ENCODE measurements around the gene TCF20.

The TCF20 gene

GRCh38 chr22:42257386-42257785, 13.1 kb downstream of the TCF20 start:
- TF ChIP-seq JUND (IDR thresholded peaks at IDR 0.05; ENCODE audit: low read depth), result no peak
- no peak for DNase-seq (ENCODE audit: low read depth in 1 of 2, low spot score in 1 of 2)
- in situ Hi-C loops (cut with HindIII; ENCODE audit: low pct_unique_long_range_greater_than_20kb, low sequenced_read_pairs), result no loop called here

DNA sequence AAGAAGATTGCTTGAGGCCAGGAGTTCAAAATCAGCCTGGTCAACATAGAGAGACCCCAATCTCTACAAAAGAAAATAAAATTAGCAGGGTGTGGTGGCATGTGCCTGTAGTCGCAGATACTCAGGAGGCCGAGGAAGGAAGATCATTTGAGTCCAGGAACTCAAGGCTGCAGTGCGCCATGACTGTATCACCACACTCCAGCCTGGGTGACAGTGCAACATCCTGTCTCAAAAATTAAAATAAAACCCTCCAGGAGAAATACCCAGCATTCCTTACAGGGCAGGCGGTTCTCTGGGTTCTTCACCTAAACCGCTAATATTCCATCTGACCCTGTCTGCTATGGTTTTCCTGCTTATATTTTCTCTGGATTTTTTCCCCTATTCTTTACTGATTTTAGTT, 13.5 kb downstream of the TCF20 start:
- no peak for TF ChIP-seq JUND (IDR thresholded peaks at IDR 0.05; ENCODE audit: low read depth)
- in situ Hi-C loops (cut with HindIII; ENCODE audit: low pct_unique_long_range_greater_than_20kb, low sequenced_read_pairs), result no loop called here
- no peak for DNase-seq (ENCODE audit: low read depth in 1 of 2, low spot score in 1 of 2)

- in situ Hi-C loops (cut with HindIII; ENCODE audit: low pct_unique_long_range_greater_than_20kb, low sequenced_read_pairs), result no loop called here
Measured at GRCh38 chr22:42256220-42256619, 14.2 kb downstream of the TCF20 start.

GRCh38 chr22:42249831-42250230, 20.6 kb downstream of the TCF20 start:
- in situ Hi-C loops (cut with HindIII; ENCODE audit: low pct_unique_long_range_greater_than_20kb, low sequenced_read_pairs), result no loop called here
- TF ChIP-seq JUND (IDR thresholded peaks at IDR 0.05; ENCODE audit: low read depth), result no peak
- DNase-seq (ENCODE audit: low read depth in 1 of 2, low spot score in 1 of 2), result no peak

More at GRCh38 chr22:42256220-42256619, 14.2 kb downstream of the TCF20 start:
- TF ChIP-seq JUND (IDR thresholded peaks at IDR 0.05; ENCODE audit: low read depth), result no peak
- DNase-seq (ENCODE audit: low read depth in 1 of 2, low spot score in 1 of 2), result no peak

- no peak for TF ChIP-seq JUND (IDR thresholded peaks at IDR 0.05; ENCODE audit: low read depth)
- DNase-seq (ENCODE audit: low read depth in 1 of 2, low spot score in 1 of 2), result no peak
- in situ Hi-C loops (cut with HindIII; ENCODE audit: low pct_unique_long_range_greater_than_20kb, low sequenced_read_pairs), result no loop called here
Measured at GRCh38 chr22:42248995-42249394, 21.5 kb downstream of the TCF20 start.

- in situ Hi-C loops (cut with HindIII; ENCODE audit: low pct_unique_long_range_greater_than_20kb, low sequenced_read_pairs), result no loop called here
- no peak for TF ChIP-seq JUND (IDR thresholded peaks at IDR 0.05; ENCODE audit: low read depth)
- no peak for DNase-seq (ENCODE audit: low read depth in 1 of 2, low spot score in 1 of 2)
Measured at GRCh38 chr22:42247596-42247995, 22.9 kb downstream of the TCF20 start.

DNA sequence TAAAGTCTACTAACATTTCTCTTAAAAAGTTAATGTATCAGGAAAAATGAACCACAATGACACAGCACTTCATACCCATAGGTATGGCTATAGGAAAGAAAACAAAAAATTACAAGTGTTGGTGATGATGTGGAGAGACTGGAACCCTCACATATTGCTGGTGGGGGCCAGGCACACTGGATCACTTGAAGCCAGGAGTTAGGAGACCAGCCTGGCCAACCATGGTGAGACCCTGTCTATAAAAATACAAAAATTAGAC, 26.7 kb downstream of the TCF20 start:
- no peak for DNase-seq (ENCODE audit: low read depth in 1 of 2, low spot score in 1 of 2)

GRCh38 chr22:42236848-42237247, 33.6 kb downstream of the TCF20 start:
- no peak for DNase-seq (ENCODE audit: low read depth in 1 of 2, low spot score in 1 of 2)
- in situ Hi-C loops (cut with HindIII; ENCODE audit: low pct_unique_long_range_greater_than_20kb, low sequenced_read_pairs), result no loop called here
- no peak for TF ChIP-seq JUND (IDR thresholded peaks at IDR 0.05; ENCODE audit: low read depth)

More for the DNA sequence above, 26.7 kb downstream of the TCF20 start:
- in situ Hi-C loops (cut with HindIII; ENCODE audit: low pct_unique_long_range_greater_than_20kb, low sequenced_read_pairs), result no loop called here
- no peak for TF ChIP-seq JUND (IDR thresholded peaks at IDR 0.05; ENCODE audit: low read depth)

GRCh38 chr22:42236268-42236667, 34.2 kb downstream of the TCF20 start:
- no peak for TF ChIP-seq JUND (IDR thresholded peaks at IDR 0.05; ENCODE audit: low read depth)
- in situ Hi-C loops (cut with HindIII; ENCODE audit: low pct_unique_long_range_greater_than_20kb, low sequenced_read_pairs), result no loop called here
- no peak for DNase-seq (ENCODE audit: low read depth in 1 of 2, low spot score in 1 of 2)

DNA sequence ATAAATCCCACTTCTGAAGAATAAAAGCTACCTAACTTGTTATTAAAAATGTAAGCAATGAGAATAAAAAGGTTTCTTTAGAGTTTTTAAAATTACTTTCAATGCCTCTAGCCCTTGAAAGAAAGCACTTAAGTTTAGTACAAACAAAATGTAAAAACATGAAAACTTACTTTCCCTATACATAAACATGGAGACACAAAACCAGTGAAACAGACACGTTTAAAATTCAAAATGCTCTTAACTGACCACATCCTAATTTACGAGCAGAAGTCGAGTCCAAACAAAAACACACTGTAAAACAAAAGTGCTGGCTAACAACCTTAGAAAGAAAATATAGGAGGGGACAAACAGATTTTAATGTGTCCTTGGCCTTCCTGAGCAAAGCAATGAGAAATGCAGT, 36.6 kb downstream of the TCF20 start:
- TF ChIP-seq JUND (IDR thresholded peaks at IDR 0.05; ENCODE audit: low read depth), result no peak
- no peak for DNase-seq (ENCODE audit: low read depth in 1 of 2, low spot score in 1 of 2)
- in situ Hi-C loops (cut with HindIII; ENCODE audit: low pct_unique_long_range_greater_than_20kb, low sequenced_read_pairs), result no loop called here

DNA sequence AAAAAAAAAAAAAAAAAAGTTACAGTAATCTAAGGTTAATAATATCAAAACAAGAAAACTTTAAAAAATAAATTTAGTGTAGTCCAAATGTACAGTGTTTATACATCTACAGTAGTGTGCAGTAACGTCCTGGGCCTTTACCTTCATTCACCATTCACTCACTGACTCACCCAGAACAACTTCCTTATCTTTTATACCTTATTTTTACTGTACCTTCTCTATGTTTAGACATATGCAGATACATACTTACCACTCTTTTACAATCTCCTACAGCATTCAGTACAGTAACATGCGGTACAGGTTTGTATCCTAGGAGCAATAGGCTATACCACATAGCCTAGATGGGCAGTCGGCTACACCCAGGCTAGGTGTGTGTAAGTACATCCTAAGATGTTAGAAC, 38.5 kb downstream of the TCF20 start:
- DNase-seq (ENCODE audit: low read depth in 1 of 2, low spot score in 1 of 2), result no peak
- in situ Hi-C loops (cut with HindIII; ENCODE audit: low pct_unique_long_range_greater_than_20kb, low sequenced_read_pairs), result no loop called here
- TF ChIP-seq JUND (IDR thresholded peaks at IDR 0.05; ENCODE audit: low read depth), result no peak

DNA sequence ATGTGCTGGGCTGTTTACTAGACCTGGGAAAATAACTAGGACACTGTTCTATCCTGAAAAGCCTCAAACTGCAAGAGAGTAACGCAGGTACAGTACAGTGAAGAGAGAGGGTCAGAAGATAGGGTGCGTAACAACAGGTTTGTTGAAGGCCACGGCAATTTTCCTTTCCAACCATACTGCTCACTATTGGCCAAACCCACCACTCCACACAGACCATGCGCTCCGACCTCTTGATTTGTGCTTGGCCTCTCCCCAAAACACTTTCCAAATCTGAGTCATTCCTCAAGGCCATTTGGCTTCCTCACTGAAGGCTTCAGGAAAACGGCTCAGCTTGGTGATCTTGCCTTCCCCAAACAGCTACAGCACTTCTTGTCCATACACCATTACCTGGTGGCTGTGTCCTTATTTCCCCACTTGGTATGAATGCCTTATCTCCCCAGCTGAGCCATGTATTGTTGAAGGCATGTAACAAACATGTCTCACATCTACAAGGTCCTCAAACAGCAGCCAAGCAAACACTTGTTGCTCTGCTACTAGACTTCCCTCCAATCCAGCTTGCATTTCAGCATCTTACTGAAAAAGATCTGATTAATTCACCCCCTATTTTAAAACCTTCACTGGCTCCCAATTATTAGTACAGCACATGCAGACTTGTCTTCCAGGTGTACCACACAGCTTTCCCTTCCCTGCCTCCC, 40.9 kb downstream of the TCF20 start:
- no peak for DNase-seq (ENCODE audit: low read depth in 1 of 2, low spot score in 1 of 2)
- in situ Hi-C loops (cut with HindIII; ENCODE audit: low pct_unique_long_range_greater_than_20kb, low sequenced_read_pairs), result no loop called here
- TF ChIP-seq JUND (IDR thresholded peaks at IDR 0.05; ENCODE audit: low read depth), result no peak

- TF ChIP-seq JUND (IDR thresholded peaks at IDR 0.05; ENCODE audit: low read depth), result no peak
- no peak for DNase-seq (ENCODE audit: low read depth in 1 of 2, low spot score in 1 of 2)
- in situ Hi-C loops (cut with HindIII; ENCODE audit: low pct_unique_long_range_greater_than_20kb, low sequenced_read_pairs), result no loop called here
Measured at GRCh38 chr22:42228483-42228882, 42.0 kb downstream of the TCF20 start.

DNA sequence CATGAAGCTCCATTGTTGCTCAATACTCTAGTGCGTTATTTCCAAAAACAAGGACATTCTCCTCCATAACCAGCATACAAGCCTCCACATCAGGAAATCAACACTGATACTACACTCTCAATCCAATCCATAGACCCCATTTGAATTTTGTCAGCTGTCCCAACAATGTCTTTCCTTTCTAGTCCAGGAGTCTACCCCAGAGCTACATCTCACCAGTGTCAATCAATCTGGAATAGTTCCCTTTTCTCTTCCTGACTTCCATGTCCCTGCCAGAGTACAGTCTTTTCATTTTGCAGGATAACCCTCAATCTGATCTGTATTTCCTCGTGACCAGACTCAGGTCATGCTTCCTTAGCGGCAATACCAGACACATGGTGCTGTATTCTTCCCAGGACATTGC, 43.0 kb downstream of the TCF20 start:
- no peak for TF ChIP-seq JUND (IDR thresholded peaks at IDR 0.05; ENCODE audit: low read depth)
- in situ Hi-C loops (cut with HindIII; ENCODE audit: low pct_unique_long_range_greater_than_20kb, low sequenced_read_pairs), result no loop called here

More for the DNA sequence above, 43.0 kb downstream of the TCF20 start:
- no peak for DNase-seq (ENCODE audit: low read depth in 1 of 2, low spot score in 1 of 2)
